ENCODE results near the gene C16orf82.

DNA sequence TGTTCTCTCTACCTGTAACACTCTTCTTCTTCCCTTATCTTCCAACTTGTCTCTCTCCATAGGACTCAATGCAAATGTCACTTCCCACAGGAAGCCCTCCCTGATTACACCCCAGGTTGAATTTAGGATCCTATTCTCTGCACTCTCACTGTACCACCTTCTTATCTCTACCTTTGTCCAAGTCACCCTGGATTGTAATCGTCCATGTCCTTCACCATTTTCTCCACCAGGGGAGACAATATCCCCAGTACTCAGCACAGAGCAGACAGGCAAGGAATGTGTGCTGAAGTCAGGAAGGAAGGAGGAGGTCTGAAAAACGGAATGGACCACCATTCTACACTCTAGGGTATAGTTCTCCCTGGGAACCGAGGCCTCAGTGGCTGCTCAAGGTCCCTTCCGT, 14.2 kb downstream of the C16orf82 start:
- TF ChIP-seq, protein P1, sequence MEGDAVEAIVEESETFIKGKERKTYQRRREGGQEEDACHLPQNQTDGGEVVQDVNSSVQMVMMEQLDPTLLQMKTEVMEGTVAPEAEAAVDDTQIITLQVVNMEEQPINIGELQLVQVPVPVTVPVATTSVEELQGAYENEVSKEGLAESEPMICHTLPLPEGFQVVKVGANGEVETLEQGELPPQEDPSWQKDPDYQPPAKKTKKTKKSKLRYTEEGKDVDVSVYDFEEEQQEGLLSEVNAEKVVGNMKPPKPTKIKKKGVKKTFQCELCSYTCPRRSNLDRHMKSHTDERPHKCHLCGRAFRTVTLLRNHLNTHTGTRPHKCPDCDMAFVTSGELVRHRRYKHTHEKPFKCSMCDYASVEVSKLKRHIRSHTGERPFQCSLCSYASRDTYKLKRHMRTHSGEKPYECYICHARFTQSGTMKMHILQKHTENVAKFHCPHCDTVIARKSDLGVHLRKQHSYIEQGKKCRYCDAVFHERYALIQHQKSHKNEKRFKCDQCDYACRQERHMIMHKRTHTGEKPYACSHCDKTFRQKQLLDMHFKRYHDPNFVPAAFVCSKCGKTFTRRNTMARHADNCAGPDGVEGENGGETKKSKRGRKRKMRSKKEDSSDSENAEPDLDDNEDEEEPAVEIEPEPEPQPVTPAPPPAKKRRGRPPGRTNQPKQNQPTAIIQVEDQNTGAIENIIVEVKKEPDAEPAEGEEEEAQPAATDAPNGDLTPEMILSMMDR (IDR thresholded peaks at IDR 0.05): no peak
- TF ChIP-seq EP300 (IDR thresholded peaks at IDR 0.05): no peak
- no peak for TF ChIP-seq POLR2AphosphoS5 (IDR thresholded peaks at IDR 0.05)
- no peak for TF ChIP-seq POLR2A (IDR thresholded peaks at IDR 0.05)

All from sigmoid colon (tissue), 4 donors.